ENCODE data around the gene SH3PXD2B.
"Not testable (repeated sequence)": the region's sequence is repeated elsewhere in the genome, so short reads cannot be mapped to it uniquely, and the experiment has no call there.

SH3PXD2B gene

GRCh38 chr5:172334196-172334595 lies 120.1 kb downstream of the SH3PXD2B start:
- DNase-seq, result peak; percentile 40

DNA sequence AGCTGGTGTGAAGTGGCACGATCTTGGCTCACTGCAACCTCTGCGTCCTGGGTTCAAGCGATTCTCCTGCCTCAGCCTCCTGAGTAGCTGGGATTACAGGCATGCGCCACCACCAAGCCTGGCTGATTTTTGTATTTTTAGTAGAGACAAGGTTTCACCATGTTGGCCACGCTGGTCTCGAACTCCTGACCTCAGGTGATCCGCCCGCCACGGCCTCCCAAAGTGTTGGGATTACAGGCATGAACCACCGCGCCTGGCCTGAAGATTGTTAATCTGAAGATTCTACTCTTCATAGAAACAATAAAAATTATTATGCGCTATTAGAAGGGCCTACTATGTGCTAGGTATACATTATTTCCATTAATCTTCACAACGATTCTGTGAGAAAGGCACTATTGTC lies 127.4 kb downstream of the SH3PXD2B start:
- DNase-seq, result not testable (repeated sequence)

DNA sequence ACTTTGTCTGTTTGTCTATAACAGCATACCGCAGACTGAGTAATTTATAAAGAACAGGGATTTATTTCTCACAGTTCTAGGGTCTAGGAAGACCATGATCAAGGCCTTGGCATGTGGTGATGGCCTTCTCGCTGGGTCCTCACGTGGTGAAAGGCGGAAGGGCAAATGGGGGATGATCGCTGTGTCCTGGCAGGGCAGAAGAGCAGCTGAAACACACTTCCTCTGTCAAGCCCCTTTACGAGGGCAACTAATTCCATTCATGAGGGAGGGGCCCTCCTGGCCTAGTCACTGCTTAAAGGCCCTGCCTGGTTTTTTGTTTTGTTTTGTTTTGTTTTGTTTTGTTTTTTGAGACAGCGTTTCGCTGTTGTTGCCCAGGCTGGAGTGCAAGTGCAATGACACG lies 128.9 kb downstream of the SH3PXD2B start:
- no peak for DNase-seq

DNA sequence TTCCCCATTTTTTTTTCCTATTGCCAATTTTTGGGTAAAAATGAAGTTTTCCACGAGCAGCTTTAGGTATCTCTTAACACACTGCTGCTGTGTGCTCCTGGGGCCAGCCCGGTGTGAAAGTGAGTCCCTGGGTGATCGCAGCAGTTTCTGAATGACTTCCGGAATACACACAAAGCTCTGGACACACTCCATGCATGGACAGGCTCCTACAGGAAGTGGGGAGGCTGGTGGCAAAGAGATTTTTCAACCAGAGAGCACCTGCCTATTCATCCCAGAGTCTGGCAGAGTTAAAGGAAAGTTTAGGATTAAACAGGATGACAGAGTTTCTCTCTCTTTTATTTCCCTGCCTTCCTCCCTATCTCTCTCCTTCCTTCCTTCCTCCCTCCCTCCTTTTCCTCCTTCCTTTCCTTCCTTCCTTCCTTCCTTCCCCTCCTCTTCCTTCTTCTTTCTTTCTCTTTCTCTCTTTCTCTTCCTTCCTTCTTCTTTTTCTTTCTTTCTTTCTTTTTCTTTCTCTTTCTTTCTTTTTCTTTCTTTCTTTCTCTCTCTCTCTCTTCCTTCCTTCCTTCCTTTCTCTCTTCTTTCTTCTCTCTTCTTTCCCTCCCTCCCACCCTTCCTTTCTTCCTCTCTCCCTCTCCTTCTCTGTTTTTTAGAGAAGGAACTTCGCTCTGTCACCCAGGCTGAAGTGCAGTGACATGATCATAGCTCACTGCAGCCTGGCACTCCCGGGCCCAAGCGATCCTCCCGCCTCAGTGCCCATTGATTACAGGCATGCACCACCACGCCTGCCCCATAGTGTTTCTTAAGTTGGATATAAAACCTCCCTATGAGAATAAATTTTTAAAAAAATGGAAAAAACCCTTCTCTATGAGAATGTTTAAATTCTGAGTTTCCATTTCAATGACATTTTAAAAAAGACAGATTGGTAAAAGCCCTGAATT lies 132.0 kb downstream of the SH3PXD2B start:
- DNase-seq, result peak; percentile 92

DNA sequence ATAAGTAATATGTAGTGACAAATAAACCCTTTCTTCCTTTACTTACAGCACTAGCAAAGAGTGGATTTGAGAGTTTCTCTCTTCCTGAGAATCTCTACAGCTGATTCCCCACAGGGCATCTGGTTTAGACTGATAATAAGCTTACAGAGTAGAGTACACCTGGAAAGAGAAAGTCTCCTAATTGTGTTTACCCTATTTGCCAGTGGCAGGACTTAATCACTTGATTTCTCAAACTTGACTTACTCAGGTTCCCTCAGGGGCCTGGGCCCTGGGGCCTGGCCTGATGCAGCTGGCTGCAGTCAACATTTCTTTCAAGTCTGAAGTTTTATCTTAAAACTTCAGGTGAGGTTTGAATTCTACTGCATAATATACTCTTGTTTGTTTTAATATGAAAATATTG lies 132.7 kb downstream of the SH3PXD2B start:
- DNase-seq, result peak; percentile 44

GRCh38 chr5:172319708-172320441 lies 134.4 kb downstream of the SH3PXD2B start:
- no peak for DNase-seq

GRCh38 chr5:172315587-172316493 lies 138.5 kb downstream of the SH3PXD2B start:
- no peak for DNase-seq

DNA sequence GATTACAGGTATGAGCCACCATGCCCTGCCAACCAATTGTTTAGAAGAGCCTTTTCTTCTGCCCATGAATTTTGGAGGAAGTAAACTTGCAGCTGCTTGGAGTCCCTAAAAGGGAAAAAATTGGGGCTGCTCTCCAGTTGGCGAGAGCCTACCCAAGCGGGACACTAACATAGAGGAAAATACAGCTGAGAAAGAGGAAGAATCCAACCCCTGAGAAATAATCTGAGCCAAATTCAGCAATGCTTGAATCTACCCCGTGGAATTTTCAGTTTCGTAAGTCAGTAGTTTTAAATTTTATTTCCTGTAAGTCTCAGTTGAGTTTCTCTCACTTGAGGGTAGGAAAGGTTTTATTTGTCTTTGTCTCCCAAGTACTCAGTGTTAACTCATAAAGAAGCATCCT lies 140.4 kb downstream of the SH3PXD2B start:
- no peak for DNase-seq

GRCh38 chr5:172312286-172312685 lies 142.0 kb downstream of the SH3PXD2B start:
- DNase-seq, result no peak

GRCh38 chr5:172311605-172312004 lies 142.7 kb downstream of the SH3PXD2B start:
- DNase-seq, result no peak

- no peak for DNase-seq
Measured at GRCh38 chr5:172311026-172311425, 143.3 kb downstream of the SH3PXD2B start.

DNA sequence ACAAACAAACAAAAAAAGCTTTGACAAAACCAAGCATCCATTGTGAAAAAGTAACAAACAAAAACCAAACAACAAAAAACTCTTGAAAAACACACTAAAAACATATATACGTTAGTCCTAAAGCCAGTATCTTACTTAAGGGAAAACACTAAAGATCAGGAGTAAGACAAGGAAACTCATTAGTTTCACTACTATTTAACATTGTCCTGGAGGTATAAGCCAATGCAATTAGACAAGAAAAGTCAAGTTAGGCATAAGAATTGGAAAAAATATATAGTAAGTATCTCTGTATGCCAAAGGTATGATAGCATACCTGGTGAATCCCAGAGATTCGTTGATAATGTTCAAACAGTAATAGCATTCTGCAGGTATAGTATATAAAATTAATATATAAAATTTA lies 148.9 kb downstream of the SH3PXD2B start:
- DNase-seq, result no peak

- DNase-seq, result peak; percentile 24
Measured at GRCh38 chr5:172303572-172304335, 150.6 kb downstream of the SH3PXD2B start.

DNA sequence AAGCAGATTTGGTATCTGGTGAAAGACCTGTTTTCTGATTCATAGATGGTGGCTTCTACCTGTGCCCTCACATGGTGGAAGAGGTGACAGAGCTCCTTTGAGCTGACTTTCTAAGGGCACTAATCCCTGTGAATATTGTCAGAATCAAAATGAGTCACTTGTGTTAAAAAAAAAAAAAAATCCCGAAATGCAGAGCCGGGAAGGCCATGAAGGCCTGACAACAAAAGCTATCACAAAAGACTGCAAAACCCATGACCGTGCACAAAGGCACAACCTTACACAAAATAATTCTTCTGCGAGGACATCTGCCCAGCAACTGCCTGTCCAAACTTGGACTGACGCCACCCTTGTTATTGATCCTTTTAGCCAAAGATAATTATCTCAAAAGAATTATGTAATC lies 151.2 kb downstream of the SH3PXD2B start:
- peak; percentile 50 for DNase-seq

- DNase-seq, result no peak
Measured at GRCh38 chr5:172302047-172302710, 152.1 kb downstream of the SH3PXD2B start.

- DNase-seq, result no peak
Measured at GRCh38 chr5:172299916-172300439, 154.3 kb downstream of the SH3PXD2B start.

GRCh38 chr5:172294831-172295230 lies 159.5 kb downstream of the SH3PXD2B start:
- no peak for DNase-seq

GRCh38 chr5:172293745-172294342 lies 160.5 kb downstream of the SH3PXD2B start:
- no peak for DNase-seq

- DNase-seq, result peak; percentile 91
Measured at GRCh38 chr5:172293054-172293744, 161.1 kb downstream of the SH3PXD2B start.

- not testable (repeated sequence) for DNase-seq
Measured at GRCh38 chr5:172291837-172292236, 162.5 kb downstream of the SH3PXD2B start.
